Measurements from ENCODE around the gene SOX8. TPM values are rescaled to one million over a fixed set of nuclear protein-coding genes. Genes with fewer than 3 reads are reported as not detected.

The SOX8 gene
- total and polyA plus RNA-seq, 2 experiments from 2014 or later = 5.7 to 26.2 TPM

DNA sequence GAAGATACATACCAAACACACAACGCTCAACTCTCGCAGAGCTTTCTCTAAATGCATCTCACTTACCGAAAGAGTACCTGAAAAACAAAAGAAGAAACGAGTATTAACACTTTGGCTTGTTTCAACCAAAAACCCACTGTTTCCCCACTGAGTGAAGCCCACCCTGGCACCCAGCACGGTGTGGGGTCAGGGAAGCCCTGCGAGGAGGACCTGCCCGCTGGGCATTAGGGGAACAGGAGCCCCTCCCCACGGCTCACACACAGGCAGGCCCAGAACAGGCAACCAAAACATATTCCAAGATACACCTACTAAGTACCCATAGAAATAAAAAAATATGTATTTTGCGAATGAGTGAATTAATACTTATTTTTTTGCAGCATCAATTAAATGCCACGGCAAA, 47.4 kb upstream of the SOX8 start:
- Histone ChIP-seq H3K79me2 (replicated peaks; ENCODE audit: insufficient read depth) (no peaks in the 10 kb centered on the region), H3K4me1 (ENCODE audit: insufficient read depth) (0 out of 2 replicates have a peak, but pooled peaks cover 5% of the 10 kb centered on the region), H3K9me2 (ENCODE audit: insufficient read depth) (no peaks in the 10 kb centered on the region), H3F3A (replicated peaks; ENCODE audit: low read depth) (no peaks in the 10 kb centered on the region), H2AFZ (no peak overlapping the region), H3K4me2 (no peak overlapping the region), H3K27ac (ENCODE audit: low read depth) (no peak overlapping the region), H3K4me3 (no peak overlapping the region), H3K27me3 (ENCODE audit: insufficient read depth) (no peaks in the 10 kb centered on the region), H4K20me1 (replicated peaks; ENCODE audit: insufficient read depth) (no peaks in the 10 kb centered on the region), H3K36me3 (ENCODE audit: insufficient read depth) (no peaks in the 10 kb centered on the region)
- Mint-ChIP-seq H3K4me1 (peaks cover 10% of the 10 kb centered on the region), H3K9me3 (no peaks in the 10 kb centered on the region; the same call in 2 of the 3 replicates), H3K27me3 (ENCODE audit: insufficient read depth, low read depth, poor library complexity) (peaks cover 7% of the 10 kb centered on the region), H3K36me3 (ENCODE audit: low read depth) (no peaks in the 10 kb centered on the region), H3K27ac (no peak overlapping the region), H3K4me3 (no peak overlapping the region)
- TF ChIP-seq ZNF114 (CRISPR knock-in tag; IDR thresholded peaks at IDR 0.05) = no peak
- TF ChIP-seq, protein P1, sequence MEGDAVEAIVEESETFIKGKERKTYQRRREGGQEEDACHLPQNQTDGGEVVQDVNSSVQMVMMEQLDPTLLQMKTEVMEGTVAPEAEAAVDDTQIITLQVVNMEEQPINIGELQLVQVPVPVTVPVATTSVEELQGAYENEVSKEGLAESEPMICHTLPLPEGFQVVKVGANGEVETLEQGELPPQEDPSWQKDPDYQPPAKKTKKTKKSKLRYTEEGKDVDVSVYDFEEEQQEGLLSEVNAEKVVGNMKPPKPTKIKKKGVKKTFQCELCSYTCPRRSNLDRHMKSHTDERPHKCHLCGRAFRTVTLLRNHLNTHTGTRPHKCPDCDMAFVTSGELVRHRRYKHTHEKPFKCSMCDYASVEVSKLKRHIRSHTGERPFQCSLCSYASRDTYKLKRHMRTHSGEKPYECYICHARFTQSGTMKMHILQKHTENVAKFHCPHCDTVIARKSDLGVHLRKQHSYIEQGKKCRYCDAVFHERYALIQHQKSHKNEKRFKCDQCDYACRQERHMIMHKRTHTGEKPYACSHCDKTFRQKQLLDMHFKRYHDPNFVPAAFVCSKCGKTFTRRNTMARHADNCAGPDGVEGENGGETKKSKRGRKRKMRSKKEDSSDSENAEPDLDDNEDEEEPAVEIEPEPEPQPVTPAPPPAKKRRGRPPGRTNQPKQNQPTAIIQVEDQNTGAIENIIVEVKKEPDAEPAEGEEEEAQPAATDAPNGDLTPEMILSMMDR (conservative IDR thresholded peaks at IDR 0.05; ENCODE audit: low read depth in 2 of 2) = no peak
- TF ChIP-seq STAT1 (IDR thresholded peaks at IDR 0.05; ENCODE audit: unreplicated experiment) = no peak
- ATAC-seq = no peak
- no peak for DNase-seq (ENCODE audit: low spot score)

DNA sequence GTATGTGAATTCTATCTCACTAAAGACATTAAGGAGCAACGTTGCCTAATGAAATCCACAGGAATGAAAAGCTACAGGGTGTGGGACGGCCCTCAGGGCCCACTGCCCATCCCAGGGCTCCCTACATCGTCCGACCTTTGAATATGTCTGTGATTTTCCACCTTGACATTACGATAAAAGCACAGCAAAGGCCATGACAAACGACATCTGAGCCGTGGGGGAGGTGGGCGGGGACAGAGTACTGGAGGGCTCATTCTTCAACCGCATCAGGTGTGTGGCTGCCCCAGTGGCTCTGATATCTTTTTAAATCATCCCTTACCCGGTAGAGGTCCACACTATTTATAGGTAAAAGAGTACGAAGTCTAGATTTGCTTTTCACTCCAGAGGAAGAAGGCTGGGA, 45.9 kb upstream of the SOX8 start:
- Mint-ChIP-seq H3K36me3 (ENCODE audit: low read depth) (no peaks in the 10 kb centered on the region), H3K9me3 (no peaks in the 10 kb centered on the region; the same call in none of the 3 replicates), H3K27ac (no peak overlapping the region), H3K4me1 (no peaks in the 10 kb centered on the region; the same call in 2 of the 3 replicates), H3K27me3 (ENCODE audit: insufficient read depth, low read depth, poor library complexity) (peaks cover 7% of the 10 kb centered on the region), H3K4me3 (no peak overlapping the region)
- Histone ChIP-seq H3K4me1 (ENCODE audit: insufficient read depth) (no peaks in the 10 kb centered on the region), H3K36me3 (ENCODE audit: insufficient read depth) (no peaks in the 10 kb centered on the region), H2AFZ (no peak overlapping the region), H3K27ac (ENCODE audit: low read depth) (no peak overlapping the region), H4K20me1 (replicated peaks; ENCODE audit: insufficient read depth) (no peaks in the 10 kb centered on the region), H3K4me2 (no peak overlapping the region), H3K79me2 (replicated peaks; ENCODE audit: insufficient read depth) (no peaks in the 10 kb centered on the region), H3K4me3 (no peak overlapping the region), H3K9me2 (ENCODE audit: insufficient read depth) (no peaks in the 10 kb centered on the region), H3K27me3 (ENCODE audit: insufficient read depth) (no peaks in the 10 kb centered on the region), H3F3A (replicated peaks; ENCODE audit: low read depth) (no peaks in the 10 kb centered on the region)
- DNase-seq (ENCODE audit: low spot score) (no peak), ATAC-seq (no peak)
- no peak for TF ChIP-seq EZH2phosphoT487 (IDR thresholded peaks at IDR 0.05; ENCODE audit: unreplicated experiment)

DNA sequence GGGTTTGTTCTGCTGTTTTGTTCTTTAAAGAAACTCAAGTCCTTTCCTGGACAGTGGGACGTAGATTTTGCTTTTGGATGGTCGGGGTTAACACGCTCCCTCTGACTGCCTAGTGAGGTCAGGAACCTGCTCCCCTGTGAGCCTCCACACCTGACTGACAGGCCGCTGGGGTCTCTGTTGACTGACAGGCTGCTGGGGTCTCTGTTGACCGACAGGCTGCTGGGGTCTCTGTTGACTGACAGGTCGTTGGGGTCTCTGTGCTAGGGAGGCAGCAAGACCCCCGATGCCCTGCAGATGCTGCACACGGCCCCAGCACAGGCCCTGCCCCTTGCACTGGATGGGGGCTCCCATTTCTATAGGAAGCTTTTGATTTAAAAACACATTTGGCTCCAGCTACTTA, 44.3 kb upstream of the SOX8 start:
- Histone ChIP-seq H3K4me1 (ENCODE audit: insufficient read depth) (no peaks in the 10 kb centered on the region), H3K36me3 (ENCODE audit: insufficient read depth) (peaks cover 11% of the 10 kb centered on the region), H4K20me1 (replicated peaks; ENCODE audit: insufficient read depth) (no peaks in the 10 kb centered on the region), H3F3A (replicated peaks; ENCODE audit: low read depth) (no peaks in the 10 kb centered on the region), H2AFZ (no peak overlapping the region), H3K4me2 (no peak overlapping the region), H3K4me3 (no peak overlapping the region), H3K27ac (ENCODE audit: low read depth) (no peak overlapping the region), H3K79me2 (replicated peaks; ENCODE audit: insufficient read depth) (no peaks in the 10 kb centered on the region), H3K9me2 (ENCODE audit: insufficient read depth) (0 out of 2 replicates have a peak, but pooled peaks cover 3% of the 10 kb centered on the region), H3K27me3 (ENCODE audit: insufficient read depth) (no peaks in the 10 kb centered on the region)
- Mint-ChIP-seq H3K4me1 (no peaks in the 10 kb centered on the region), H3K27me3 (ENCODE audit: insufficient read depth, low read depth, poor library complexity) (peaks cover 4% of the 10 kb centered on the region), H3K36me3 (ENCODE audit: low read depth) (peaks cover 9% of the 10 kb centered on the region; the same call in 2 of the 3 replicates), H3K4me3 (no peak overlapping the region), H3K9me3 (peaks cover 16% of the 10 kb centered on the region), H3K27ac (no peak overlapping the region)
- ATAC-seq (no peak), DNase-seq (ENCODE audit: low spot score) (no peak)
- TF ChIP-seq CREB1 (CRISPR knock-in tag; IDR thresholded peaks at IDR 0.05; ENCODE audit: low read depth) = no peak
- no peak for TF ChIP-seq JUNB (IDR thresholded peaks at IDR 0.05; ENCODE audit: unreplicated experiment)
- TF ChIP-seq, protein P2, sequence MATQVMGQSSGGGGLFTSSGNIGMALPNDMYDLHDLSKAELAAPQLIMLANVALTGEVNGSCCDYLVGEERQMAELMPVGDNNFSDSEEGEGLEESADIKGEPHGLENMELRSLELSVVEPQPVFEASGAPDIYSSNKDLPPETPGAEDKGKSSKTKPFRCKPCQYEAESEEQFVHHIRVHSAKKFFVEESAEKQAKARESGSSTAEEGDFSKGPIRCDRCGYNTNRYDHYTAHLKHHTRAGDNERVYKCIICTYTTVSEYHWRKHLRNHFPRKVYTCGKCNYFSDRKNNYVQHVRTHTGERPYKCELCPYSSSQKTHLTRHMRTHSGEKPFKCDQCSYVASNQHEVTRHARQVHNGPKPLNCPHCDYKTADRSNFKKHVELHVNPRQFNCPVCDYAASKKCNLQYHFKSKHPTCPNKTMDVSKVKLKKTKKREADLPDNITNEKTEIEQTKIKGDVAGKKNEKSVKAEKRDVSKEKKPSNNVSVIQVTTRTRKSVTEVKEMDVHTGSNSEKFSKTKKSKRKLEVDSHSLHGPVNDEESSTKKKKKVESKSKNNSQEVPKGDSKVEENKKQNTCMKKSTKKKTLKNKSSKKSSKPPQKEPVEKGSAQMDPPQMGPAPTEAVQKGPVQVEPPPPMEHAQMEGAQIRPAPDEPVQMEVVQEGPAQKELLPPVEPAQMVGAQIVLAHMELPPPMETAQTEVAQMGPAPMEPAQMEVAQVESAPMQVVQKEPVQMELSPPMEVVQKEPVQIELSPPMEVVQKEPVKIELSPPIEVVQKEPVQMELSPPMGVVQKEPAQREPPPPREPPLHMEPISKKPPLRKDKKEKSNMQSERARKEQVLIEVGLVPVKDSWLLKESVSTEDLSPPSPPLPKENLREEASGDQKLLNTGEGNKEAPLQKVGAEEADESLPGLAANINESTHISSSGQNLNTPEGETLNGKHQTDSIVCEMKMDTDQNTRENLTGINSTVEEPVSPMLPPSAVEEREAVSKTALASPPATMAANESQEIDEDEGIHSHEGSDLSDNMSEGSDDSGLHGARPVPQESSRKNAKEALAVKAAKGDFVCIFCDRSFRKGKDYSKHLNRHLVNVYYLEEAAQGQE (IDR thresholded peaks at IDR 0.05; ENCODE audit: unreplicated experiment) = no peak
- TF ChIP-seq, protein P1 (conservative IDR thresholded peaks at IDR 0.05; ENCODE audit: low read depth in 2 of 2) = no peak
- no peak for TF ChIP-seq ZNF331 (CRISPR knock-in tag; IDR thresholded peaks at IDR 0.05; ENCODE audit: low read depth)
- TF ChIP-seq EZH2phosphoT487 (IDR thresholded peaks at IDR 0.05; ENCODE audit: unreplicated experiment) = no peak
- no peak for TF ChIP-seq EZH2 (IDR thresholded peaks at IDR 0.05; ENCODE audit: low read depth, unreplicated experiment)
- no peak for TF ChIP-seq STAT1 (IDR thresholded peaks at IDR 0.05; ENCODE audit: unreplicated experiment)
- no peak for TF ChIP-seq ZNF114 (CRISPR knock-in tag; IDR thresholded peaks at IDR 0.05)
- TF ChIP-seq POLR2AphosphoS5 (IDR thresholded peaks at IDR 0.05; ENCODE audit: low read depth) = no peak
